HUES48 (cell line): ENCODE measurements around the gene FBXO11.

Experiments
- H3K27ac ChIP-seq: one replicate; pipeline ENCODE4 v1.7.0; 2013; ENCODE audit warnings: low read depth, low read length, inconsistent platforms
- H3K27me3 ChIP-seq: 2 replicates; pipeline ENCODE4 v1.6.1; 2013; ENCODE audit warnings: mild to moderate bottlenecking, low read length; ENCODE audit not compliant: control insufficient read depth, insufficient read depth
- H3K36me3 ChIP-seq: 2 replicates; pipeline ENCODE4 v1.6.1; 2013; ENCODE audit warnings: low read length; ENCODE audit not compliant: control insufficient read depth, insufficient read depth
- H3K4me1 ChIP-seq: 2 replicates; pipeline ENCODE4 v1.6.1; 2013; ENCODE audit warnings: mild to moderate bottlenecking, low read length; ENCODE audit not compliant: control insufficient read depth, insufficient read depth
- H3K4me3 ChIP-seq: 2 replicates; pipeline ENCODE4 v1.5.1; 2013; ENCODE audit warnings: mild to moderate bottlenecking, low read depth, low read length
- H3K9ac ChIP-seq: 2 replicates; pipeline ENCODE4 v1.6.1; 2013; ENCODE audit warnings: mild to moderate bottlenecking, low read depth, low read length, moderate library complexity
- H3K9me3 ChIP-seq: 2 replicates; pipeline ENCODE4 v1.6.1; 2013; ENCODE audit warnings: low read length; ENCODE audit not compliant: control insufficient read depth, insufficient read depth

Gene FBXO11

DNA sequence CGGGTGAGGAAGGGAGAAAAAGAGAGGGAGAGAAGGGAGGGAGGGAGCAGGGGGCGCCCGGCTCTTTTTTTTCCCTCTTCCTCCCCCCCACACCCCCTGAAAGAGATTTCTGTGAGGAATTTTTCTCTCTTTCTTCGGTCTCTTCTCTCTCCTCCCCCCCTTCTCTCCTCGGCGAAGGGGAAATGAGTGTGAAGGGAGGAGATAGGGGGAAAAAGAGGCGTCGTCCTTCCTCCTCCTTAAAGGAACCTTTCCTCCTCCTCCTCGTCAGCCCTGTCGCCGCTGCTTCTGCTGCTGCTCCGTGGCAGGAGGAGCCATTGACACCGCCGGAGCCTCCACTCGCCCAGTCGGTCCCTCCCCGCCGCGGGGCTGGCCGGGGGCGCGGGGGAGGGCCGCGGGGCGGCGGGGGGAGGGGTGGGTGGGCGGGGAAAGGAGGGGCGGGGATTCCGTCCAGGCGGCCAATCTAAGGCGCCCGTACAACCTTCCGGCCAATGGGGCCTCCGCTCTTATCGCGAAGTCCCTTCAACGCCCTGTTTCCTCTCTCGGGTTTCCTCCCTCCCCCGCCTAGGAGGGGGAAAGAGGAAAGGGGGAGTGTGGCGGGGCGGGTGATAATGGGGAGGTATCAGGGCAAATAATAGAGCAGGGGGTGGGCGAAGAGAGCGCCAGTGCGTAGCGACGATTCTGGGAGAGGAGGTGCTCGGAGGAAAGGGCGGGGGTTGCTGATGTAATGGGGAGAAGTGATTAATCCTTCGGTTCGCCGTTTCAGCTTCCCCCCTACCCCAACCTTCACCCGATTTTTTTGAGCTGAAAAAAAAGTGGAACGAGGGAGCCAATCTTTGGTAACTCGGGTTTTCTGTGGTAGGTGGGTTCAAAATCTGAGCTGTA is at the start of gene FBXO11:
FBXO11 (minus strand) TSS at position 342 of the 882 bp plus-strand sequence. CDS start 778 bp downstream, outside the sequence.
- Histone ChIP-seq H3K36me3 (no peaks in the 10 kb centered on the region), H3K9ac (peak within 1 kb of the TSS; percentile 93), H3K4me3 (peak within 1 kb of the TSS; percentile 97), H3K4me1 (peaks cover 17% of the 10 kb centered on the region), H3K27ac (peak within 1 kb of the TSS; percentile 99), H3K27me3 (no peaks in the 10 kb centered on the region), H3K9me3 (no peaks in the 10 kb centered on the region)

DNA sequence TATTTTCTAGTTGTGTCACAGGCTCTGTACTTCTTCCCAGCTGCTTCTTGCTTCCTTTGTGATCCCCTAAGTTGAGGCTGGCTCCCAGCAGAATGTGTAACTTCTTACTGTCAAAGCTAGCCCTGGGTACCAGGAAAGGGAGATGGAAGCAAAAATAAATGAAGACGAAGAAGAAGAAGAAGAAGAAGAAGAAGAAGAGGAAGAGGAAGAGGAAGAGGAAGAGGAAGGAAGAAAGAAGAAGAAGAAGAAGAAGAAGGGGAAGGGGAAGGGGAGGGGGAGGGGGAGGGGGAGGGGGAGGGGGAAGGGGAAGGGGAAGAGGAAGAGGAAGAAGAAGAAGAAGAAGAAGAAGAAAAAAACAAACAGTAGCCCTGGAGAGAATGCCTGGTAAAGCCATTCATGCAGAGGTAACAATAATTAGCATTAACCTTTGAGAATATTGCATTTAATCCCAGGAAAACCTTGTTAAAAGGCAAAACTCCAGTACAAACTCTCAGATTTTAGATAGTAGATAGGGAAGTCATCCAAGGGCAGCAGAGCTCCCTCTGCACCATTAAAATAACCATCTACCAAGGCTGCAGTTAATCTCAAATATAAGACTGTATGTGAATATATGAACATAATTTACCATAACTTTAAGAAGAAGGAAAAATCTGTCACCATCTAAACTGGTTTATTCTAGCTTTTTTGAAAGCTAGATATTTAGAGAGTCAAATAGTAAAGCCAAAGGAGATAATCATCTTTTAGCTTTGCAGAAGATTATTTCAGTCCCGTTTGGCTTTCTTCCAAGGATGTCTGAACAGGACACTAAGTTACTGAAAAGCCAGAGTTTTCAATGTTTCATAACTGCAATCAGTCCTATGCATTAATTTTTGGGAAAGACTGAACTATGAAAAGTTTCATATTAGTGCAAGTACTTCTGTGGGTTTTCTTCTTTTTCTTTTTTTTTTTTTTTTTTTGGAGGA is 44.3 kb upstream of the FBXO11 start:
- H3K4me1 ChIP-seq, result no peaks in the 10 kb centered on the region
- H3K4me3 ChIP-seq, result no peak overlapping the region
- no peaks in the 10 kb centered on the region for H3K27me3 ChIP-seq
- H3K36me3 ChIP-seq, result no peaks in the 10 kb centered on the region
- H3K27ac ChIP-seq, result no peak overlapping the region
- H3K9ac ChIP-seq, result no peak overlapping the region
- H3K9me3 ChIP-seq, result no peaks in the 10 kb centered on the region

DNA sequence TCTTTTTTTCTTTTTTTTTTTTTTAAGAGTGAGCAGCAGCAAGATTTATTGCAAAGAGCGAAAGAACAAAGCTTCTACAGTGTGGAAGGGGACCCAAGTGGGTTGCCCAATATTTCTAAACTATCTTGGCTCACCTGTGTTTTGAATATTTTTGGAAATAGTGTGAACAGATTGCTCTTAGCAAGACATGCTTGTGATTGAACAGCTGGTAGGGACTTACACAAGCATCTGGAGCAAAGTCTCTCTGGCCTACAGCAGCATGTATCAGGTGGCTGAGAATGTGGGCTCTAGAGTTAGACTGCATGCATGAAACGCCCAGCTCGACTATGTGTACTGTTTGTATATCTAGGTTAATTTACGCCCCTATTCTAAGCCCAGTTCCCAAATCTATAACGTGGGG is 40.3 kb upstream of the FBXO11 start:
- H3K4me3 ChIP-seq, result no peak overlapping the region
- H3K27me3 ChIP-seq, result no peaks in the 10 kb centered on the region
- H3K27ac ChIP-seq, result no peak overlapping the region
- no peaks in the 10 kb centered on the region for H3K4me1 ChIP-seq
- no peaks in the 10 kb centered on the region for H3K36me3 ChIP-seq
- H3K9ac ChIP-seq, result no peak overlapping the region
- no peaks in the 10 kb centered on the region for H3K9me3 ChIP-seq

DNA sequence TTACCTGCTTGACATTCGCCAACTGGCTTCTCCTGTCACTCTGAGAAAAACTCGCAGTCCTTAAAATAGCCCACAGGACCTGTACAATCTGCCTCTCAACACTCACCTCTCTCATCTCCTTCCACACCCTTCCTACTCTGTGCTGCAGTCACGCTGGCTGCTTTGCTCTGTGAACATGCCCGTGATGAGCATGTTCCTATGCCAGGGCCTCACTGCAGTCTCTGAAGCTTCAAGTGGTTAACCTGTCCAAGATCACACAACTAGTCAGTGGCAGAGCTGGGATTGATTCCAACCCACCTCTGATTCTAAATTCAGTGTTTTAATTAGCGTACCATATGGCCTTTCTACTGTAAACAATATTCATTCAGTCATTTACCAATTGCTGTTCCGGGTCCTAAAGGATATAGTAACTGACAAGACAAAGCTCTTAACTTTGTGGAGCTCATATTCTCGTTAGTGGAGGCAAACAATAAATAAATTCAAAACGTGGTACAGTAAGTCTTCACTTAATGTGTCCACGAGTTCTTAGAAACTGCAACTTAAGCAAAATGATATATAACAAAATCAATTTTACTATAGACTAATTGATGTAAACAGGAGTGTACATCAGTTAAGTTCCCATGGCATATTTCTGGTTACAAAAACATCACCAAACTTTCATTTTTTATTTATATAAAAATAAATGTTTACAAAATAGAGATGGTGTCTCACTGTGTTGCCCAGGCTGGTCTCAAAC is 38.9 kb upstream of the FBXO11 start:
- no peaks in the 10 kb centered on the region for H3K4me1 ChIP-seq

DNA sequence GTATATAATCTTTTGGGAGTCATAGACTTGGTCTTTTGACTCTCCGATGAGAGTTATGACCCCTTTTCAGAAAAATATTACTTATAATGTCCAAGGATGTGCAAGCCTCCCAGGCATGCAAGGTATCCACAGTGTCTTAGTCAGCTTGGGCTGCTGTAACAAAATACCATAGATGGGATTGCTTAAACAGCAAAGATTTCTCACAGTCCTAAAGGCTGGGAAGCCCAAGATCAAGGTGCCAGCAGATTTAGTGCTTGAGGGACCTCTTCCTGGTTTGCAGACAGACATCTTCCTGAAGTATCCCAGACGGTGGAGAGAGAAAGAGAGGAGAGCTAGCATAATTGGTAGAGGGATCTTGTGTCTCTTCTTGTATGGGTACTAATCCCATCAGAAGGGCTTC is 35.6 kb upstream of the FBXO11 start:
- Histone ChIP-seq H3K4me1 (no peaks in the 10 kb centered on the region), H3K4me3 (no peak overlapping the region), H3K9me3 (no peaks in the 10 kb centered on the region), H3K9ac (no peak overlapping the region), H3K27ac (no peak overlapping the region), H3K36me3 (no peaks in the 10 kb centered on the region), H3K27me3 (no peaks in the 10 kb centered on the region)

More for the DNA sequence above, 38.9 kb upstream of the FBXO11 start:
- Histone ChIP-seq H3K4me3 (no peak overlapping the region), H3K27me3 (no peaks in the 10 kb centered on the region), H3K9ac (no peak overlapping the region), H3K9me3 (no peaks in the 10 kb centered on the region), H3K27ac (no peak overlapping the region), H3K36me3 (no peaks in the 10 kb centered on the region)

DNA sequence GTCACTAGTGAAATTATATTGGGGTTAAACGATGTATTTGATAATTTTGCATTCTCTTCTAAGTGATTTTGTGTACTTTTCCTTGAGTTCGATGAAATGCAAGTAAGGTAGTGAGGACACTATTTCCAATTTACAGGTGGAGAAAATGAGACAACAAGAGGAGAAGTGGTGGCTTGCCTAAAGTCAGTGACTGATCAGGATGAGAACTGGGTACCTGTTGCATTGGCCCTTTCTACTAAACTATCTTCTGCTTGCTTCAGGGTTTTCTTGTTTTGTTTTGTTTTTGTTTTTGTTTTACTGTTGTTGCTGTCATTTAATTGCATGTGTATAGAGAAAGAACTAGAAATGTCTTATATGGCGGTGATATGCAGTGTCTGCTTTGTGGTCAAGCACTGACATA is 31.4 kb upstream of the FBXO11 start:
- Histone ChIP-seq H3K9ac (no peak overlapping the region), H3K27ac (no peak overlapping the region), H3K36me3 (no peaks in the 10 kb centered on the region), H3K4me3 (no peak overlapping the region), H3K4me1 (no peaks in the 10 kb centered on the region), H3K9me3 (no peaks in the 10 kb centered on the region), H3K27me3 (no peaks in the 10 kb centered on the region)

DNA sequence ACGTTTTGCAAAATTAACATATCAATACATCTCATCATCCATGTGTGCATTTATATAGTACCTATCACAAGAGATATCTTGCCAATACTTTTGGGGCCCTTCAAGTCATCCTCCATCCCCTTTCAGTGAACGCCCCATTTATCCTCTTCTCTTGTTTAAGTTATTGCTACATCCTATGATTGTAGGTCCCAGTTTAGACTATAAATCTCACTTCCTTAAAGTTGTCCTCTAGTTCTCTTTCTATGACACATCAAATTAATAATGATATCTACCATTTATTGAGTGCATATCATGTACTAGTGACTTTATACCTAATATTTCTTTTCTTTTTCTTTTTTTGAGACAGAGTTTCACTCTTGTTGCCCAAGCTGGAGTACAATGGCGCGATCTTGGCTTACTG is 28.8 kb upstream of the FBXO11 start:
- H3K27me3 ChIP-seq, result no peaks in the 10 kb centered on the region
- H3K9ac ChIP-seq, result no peak overlapping the region
- H3K4me3 ChIP-seq, result no peak overlapping the region
- H3K27ac ChIP-seq, result no peak overlapping the region
- H3K36me3 ChIP-seq, result no peaks in the 10 kb centered on the region
- H3K9me3 ChIP-seq, result no peaks in the 10 kb centered on the region
- H3K4me1 ChIP-seq, result no peaks in the 10 kb centered on the region

DNA sequence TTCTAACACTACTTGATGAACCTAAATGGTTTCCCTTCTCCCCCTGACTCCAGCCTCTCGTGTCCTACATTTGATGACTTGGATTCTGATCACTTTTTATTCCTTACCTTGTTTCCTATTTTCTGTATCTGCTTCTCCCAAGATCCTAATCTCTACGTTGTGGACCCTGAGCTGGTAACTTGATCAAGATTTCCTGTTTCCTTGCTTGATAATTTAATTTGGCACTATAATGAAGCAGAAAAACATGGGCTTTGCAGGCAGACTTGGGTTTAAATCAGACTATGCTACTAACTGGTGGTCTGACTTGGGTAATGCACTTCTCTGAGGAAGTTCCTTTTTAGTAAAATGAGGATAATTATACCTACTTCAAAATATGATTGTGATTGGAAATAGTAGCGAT is 11.7 kb upstream of the FBXO11 start:
- Histone ChIP-seq H3K27ac (no peak overlapping the region), H3K27me3 (no peaks in the 10 kb centered on the region), H3K36me3 (no peaks in the 10 kb centered on the region), H3K4me3 (no peak overlapping the region), H3K9me3 (no peaks in the 10 kb centered on the region), H3K4me1 (no peaks in the 10 kb centered on the region), H3K9ac (no peak overlapping the region)

DNA sequence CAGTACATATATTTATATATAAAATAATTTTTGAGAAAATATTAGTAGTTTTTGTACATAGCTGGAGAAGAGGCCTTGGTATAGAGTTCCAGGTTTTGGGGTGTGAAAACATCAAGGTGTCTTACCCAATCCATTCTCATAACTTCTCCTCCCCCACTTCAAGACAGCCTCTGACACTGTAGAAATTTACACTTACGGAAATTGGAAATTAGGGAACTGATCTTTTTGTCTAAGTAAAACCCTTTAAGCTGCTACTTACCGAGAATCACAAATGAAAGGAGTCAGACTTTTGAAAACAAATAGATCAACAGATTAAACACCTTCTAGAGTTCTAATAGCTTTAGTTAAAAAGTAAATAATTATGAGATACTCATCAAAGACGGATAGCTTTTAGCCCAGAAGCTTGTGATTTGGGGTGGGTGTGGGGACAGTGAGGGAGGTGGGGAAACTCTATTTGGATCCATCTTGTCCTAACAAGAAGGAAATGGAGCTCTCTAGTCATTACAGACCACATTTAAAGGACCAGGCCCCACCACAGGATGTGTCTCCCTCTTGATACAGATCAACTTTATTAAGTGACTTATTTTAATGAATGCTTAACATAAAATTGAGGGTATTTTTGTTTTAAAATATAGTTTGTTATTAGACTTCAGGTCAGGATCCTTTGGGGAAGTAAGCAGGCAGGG is 11.1 kb upstream of the FBXO11 start:
- Histone ChIP-seq H3K27me3 (no peaks in the 10 kb centered on the region), H3K9ac (no peak overlapping the region), H3K4me3 (no peak overlapping the region), H3K27ac (no peak overlapping the region), H3K9me3 (no peaks in the 10 kb centered on the region), H3K4me1 (no peaks in the 10 kb centered on the region), H3K36me3 (no peaks in the 10 kb centered on the region)

DNA sequence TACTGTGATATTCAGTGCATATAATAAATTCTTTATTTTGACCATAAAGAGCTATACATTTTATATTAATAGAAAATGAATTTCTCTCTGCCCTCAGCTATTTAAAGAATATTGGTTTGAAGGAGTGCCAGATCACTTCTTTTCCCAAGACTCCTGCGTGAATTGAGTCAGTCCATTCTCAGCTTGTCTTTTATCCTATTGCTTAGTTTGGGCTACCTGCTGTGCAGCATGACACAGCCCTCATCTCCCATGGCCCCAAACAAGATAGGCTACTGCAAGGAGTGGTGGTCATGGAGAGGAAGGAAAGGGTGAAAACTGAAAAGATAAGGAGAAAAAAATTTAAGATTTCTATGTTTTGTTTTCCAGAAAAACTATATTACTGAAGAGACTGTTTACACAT is 10.1 kb upstream of the FBXO11 start:
- H3K4me1 ChIP-seq, result no peaks in the 10 kb centered on the region
- no peak overlapping the region for H3K9ac ChIP-seq
- no peak overlapping the region for H3K27ac ChIP-seq
- H3K4me3 ChIP-seq, result no peak overlapping the region
- no peaks in the 10 kb centered on the region for H3K36me3 ChIP-seq
- no peaks in the 10 kb centered on the region for H3K27me3 ChIP-seq
- no peaks in the 10 kb centered on the region for H3K9me3 ChIP-seq
